Peyer's patch (tissue), 4 donors: ENCODE data around the gene EEFSEC.

Experiments
- CTCF ChIP-seq, 6 experiments: fragments of 450-650 bp in 4 of 6; fragments of 200-600 bp in 2 of 6; sonication (generic) in 1 of 6; IDR thresholded peaks; one replicate each; pipeline ENCODE4 v1.5.1; 2017 to 2019; ENCODE audit warnings: antibody characterized with exemption in 6 of 6, mild to moderate bottlenecking in 3 of 6, moderate library complexity in 1 of 6
- POLR2A ChIP-seq, 2 donors: fragments of 450-650 bp; IDR thresholded peaks; one replicate each; pipeline ENCODE4 v1.5.1; 2017; ENCODE audit warnings: antibody characterized with exemption in 2 of 2, mild to moderate bottlenecking in 2 of 2, moderate library complexity in 2 of 2

- TF ChIP-seq CTCF (IDR thresholded peaks at IDR 0.05) (no peak), POLR2A (IDR thresholded peaks at IDR 0.05) (no peak)
These were observed 251.2 kb downstream of the EEFSEC start for GRCh38 chr3:128404276-128405068.
